Activated naive CD4-positive, alpha-beta T cell treated with Interleukin-2 at 50 U/mL for 16 hours (primary cell): ENCODE results near the gene MRPL45.

Experiments used
- DNase-seq: peaks from one replicate; pipeline ENCODE4 v3.0.0-alpha.2; 2020

Gene MRPL45

GRCh38 chr17:38326996-38327792, 30.2 kb downstream of the MRPL45 start:
- no peak for DNase-seq

- DNase-seq, result no peak
Measured at GRCh38 chr17:38327936-38328335, 31.0 kb downstream of the MRPL45 start.

GRCh38 chr17:38328620-38329019, 31.7 kb downstream of the MRPL45 start:
- no peak for DNase-seq

- no peak for DNase-seq
Measured at GRCh38 chr17:38329284-38329683, 32.3 kb downstream of the MRPL45 start.

- no peak for DNase-seq
Measured at GRCh38 chr17:38329808-38330730, 33.1 kb downstream of the MRPL45 start.

- no peak for DNase-seq
Measured at GRCh38 chr17:38330941-38331411, 34.0 kb downstream of the MRPL45 start.

GRCh38 chr17:38332735-38333134, 35.8 kb downstream of the MRPL45 start:
- no peak for DNase-seq

- DNase-seq, result peak; percentile 42
Measured at GRCh38 chr17:38333635-38334295, 36.8 kb downstream of the MRPL45 start.

GRCh38 chr17:38334480-38335364, 37.8 kb downstream of the MRPL45 start:
- DNase-seq, result no peak

GRCh38 chr17:38336838-38337237, 39.9 kb downstream of the MRPL45 start:
- no peak for DNase-seq

- no peak for DNase-seq
Measured at GRCh38 chr17:38338053-38338452, 41.1 kb downstream of the MRPL45 start.

- DNase-seq, result no peak
Measured at GRCh38 chr17:38338535-38338934, 41.6 kb downstream of the MRPL45 start.

- no peak for DNase-seq
Measured at GRCh38 chr17:38339891-38340290, 42.9 kb downstream of the MRPL45 start.

- DNase-seq, result no peak
Measured at GRCh38 chr17:38341035-38341721, 44.2 kb downstream of the MRPL45 start.

GRCh38 chr17:38342886-38343607, 46.1 kb downstream of the MRPL45 start:
- no peak for DNase-seq

GRCh38 chr17:38343608-38344419, 46.8 kb downstream of the MRPL45 start, which contains the start of gene GPR179:
TSS of gene GPR179 (minus strand) at chr17:38343956. CDS start at chr17:38343789, 167 bp downstream.
- DNase-seq, result no peak

- no peak for DNase-seq
Measured at GRCh38 chr17:38344420-38344745, 47.4 kb downstream of the MRPL45 start.

GRCh38 chr17:38345743-38346142, 48.8 kb downstream of the MRPL45 start:
- DNase-seq, result no peak

GRCh38 chr17:38349097-38349730, 52.2 kb downstream of the MRPL45 start:
- DNase-seq, result peak; percentile 88
